Keratinocyte (primary cell): Measurements from ENCODE around the gene MYH7B. TPM values are rescaled to one million over a fixed set of nuclear protein-coding genes. Genes with fewer than 3 reads are reported as not detected.

Source experiments
- DNase-seq: peaks from one replicate; pipeline ENCODE4 v3.0.0-alpha.2; 2011; ENCODE audit warnings: low read depth, missing footprints, low spot score
- FAIRE-seq: peaks from 2 replicates; lab custom pipeline; 2011; peaks lifted over from hg19 to GRCh38; lab: Jason Lieb, UNC
- H2AFZ ChIP-seq: 2 replicates; pipeline ENCODE4 v1.6.0; 2012; ENCODE audit warnings: low read length, control low read depth, inconsistent platforms; ENCODE audit not compliant: control insufficient read depth
- H3K27ac ChIP-seq: 2 replicates; pipeline ENCODE4 v1.5.1; 2011; ENCODE audit warnings: low read length; ENCODE audit not compliant: control insufficient read depth, insufficient read depth
- H3K27me3 ChIP-seq: 3 replicates; pipeline ENCODE4 v1.6.0; 2011; ENCODE audit warnings: low read length; ENCODE audit not compliant: control insufficient read depth, insufficient read depth; ENCODE audit errors: extremely low read depth
- H3K36me3 ChIP-seq, 2 experiments: 2 replicates in 1 of 2; 3 replicates in 1 of 2; pipeline ENCODE4 v1.5.1; 2011; ENCODE audit warnings: low read length in 2 of 2, mild to moderate bottlenecking in 1 of 2; ENCODE audit not compliant: control insufficient read depth in 2 of 2, insufficient read depth in 2 of 2; ENCODE audit errors: extremely low read depth in 1 of 2
- H3K4me1 ChIP-seq: 3 replicates; pipeline ENCODE4 v1.5.1; 2011; ENCODE audit warnings: low read length; ENCODE audit not compliant: control insufficient read depth, insufficient read depth; ENCODE audit errors: extremely low read depth
- H3K4me2 ChIP-seq: 3 replicates; pipeline ENCODE4 v1.6.0; 2011; ENCODE audit warnings: low read depth, low read length; ENCODE audit not compliant: control insufficient read depth, insufficient read depth; ENCODE audit errors: extremely low read depth
- H3K4me3 ChIP-seq, 3 experiments: fragments of 200-600 bp in 1 of 3; sonication (generic) in 1 of 3; 2 replicates in 2 of 3; 3 replicates in 1 of 3; pipeline ENCODE4 v1.5.1; 2011 to 2016; ENCODE audit warnings: low read length in 3 of 3, mild to moderate bottlenecking in 3 of 3, control low read depth in 2 of 3, inconsistent platforms in 1 of 3, low read depth in 1 of 3, mixed read lengths in 1 of 3, mixed run types in 1 of 3, moderate library complexity in 1 of 3; ENCODE audit not compliant: control insufficient read depth in 2 of 3, insufficient read depth in 2 of 3; ENCODE audit errors: extremely low read depth in 1 of 3
- H3K79me2 ChIP-seq: 2 replicates; pipeline ENCODE4 v1.6.0; 2012; ENCODE audit warnings: low read length; ENCODE audit not compliant: control insufficient read depth, insufficient read depth
- H3K9ac ChIP-seq: 3 replicates; pipeline ENCODE4 v1.6.0; 2011; ENCODE audit warnings: low read length; ENCODE audit not compliant: control insufficient read depth, insufficient read depth; ENCODE audit errors: extremely low read depth
- H3K9me1 ChIP-seq: 3 replicates; pipeline ENCODE4 v1.6.0; 2011; ENCODE audit warnings: low read length; ENCODE audit not compliant: control insufficient read depth, insufficient read depth; ENCODE audit errors: extremely low read depth
- H3K9me3 ChIP-seq: 2 replicates; pipeline ENCODE4 v1.5.1; 2012; ENCODE audit warnings: low read depth, low read length; ENCODE audit not compliant: control insufficient read depth
- H4K20me1 ChIP-seq: 3 replicates; pipeline ENCODE4 v1.6.0; 2011; ENCODE audit warnings: low read length; ENCODE audit not compliant: control insufficient read depth, insufficient read depth; ENCODE audit errors: extremely low read depth
- CTCF ChIP-seq, 3 experiments: IDR thresholded peaks in 1 of 3; conservative IDR thresholded peaks in 1 of 3; optimal IDR thresholded peaks in 1 of 3; 2 replicates in 2 of 3; 3 replicates in 1 of 3; pipeline versions ENCODE3 to v1.5.1; 2011; ENCODE audit warnings: low read length in 3 of 3, mild to moderate bottlenecking in 3 of 3, moderate library complexity in 2 of 3, control low read depth in 1 of 3, inconsistent platforms in 1 of 3; ENCODE audit not compliant: insufficient read depth in 2 of 3; ENCODE audit errors: extremely low read depth in 1 of 3
- EZH2 ChIP-seq: IDR thresholded peaks from one replicate; pipeline ENCODE4 v1.6.1; 2012; ENCODE audit warnings: inconsistent platforms, mild to moderate bottlenecking, low read length, moderate library complexity
- dilution Hi-C: fragments of 300-500 bp; cut with MboI; formaldehyde crosslinking; loops from one replicate; pipeline ENCODE4 v1.7.0; 2020; ENCODE audit warnings: low sequenced_read_pairs; ENCODE audit not compliant: extremely low pct_ligation_motif_present
- polyA plus RNA-seq, 5 experiments: library from polyadenylated mRNA; depleted of rRNA in 3 of 5; stranded (reverse) in 3 of 5; stranded (forward) in 1 of 5; unstranded in 1 of 5; fragments of >200 nt; gene quantifications; 1 replicate in 1 of 5; 2 replicates in 3 of 5; 3 replicates in 1 of 5; pipeline versions ENCODE4 v1.2.1 to v1.2.3, GENCODE V29; 2011 to 2012; ENCODE audit warnings: missing spikeins in 2 of 5, low read depth in 1 of 5, low replicate concordance in 1 of 5

The MYH7B gene
- polyA plus RNA-seq, 1 donor (not counting 4 experiments of a cell fraction or from before 2014, with no cell fraction given): 0.01 TPM

GRCh38 chr20:34999782-35000181 lies 44.1 kb downstream of the MYH7B start:
- Histone ChIP-seq H3K79me2 (no peaks in the 10 kb centered on the region), H3K9me3 (no peaks in the 10 kb centered on the region), H2AFZ (no peak overlapping the region), H3K4me2 (no peak overlapping the region), H3K4me1 (no peaks in the 10 kb centered on the region), H4K20me1 (peaks cover 2% of the 10 kb centered on the region), H3K9ac (no peak overlapping the region), H3K27ac (no peak overlapping the region), H3K9me1 (no peaks in the 10 kb centered on the region), H3K4me3 (no peak overlapping the region), H3K27me3 (no peaks in the 10 kb centered on the region), H3K36me3 (peaks cover 30 to 46% of the 10 kb centered on the region in 2 experiments)
- no peak for DNase-seq
- FAIRE-seq: no peak
- TF ChIP-seq CTCF (optimal IDR thresholded peaks at IDR 0.05 in 1 of 3, IDR thresholded peaks at IDR 0.05 in 1 of 3, conservative IDR thresholded peaks at IDR 0.05 in 1 of 3; ENCODE audit: extremely low read depth in 1 of 3, insufficient read depth in 2 of 3, low read length in 3 of 3): no peak
- no peak for TF ChIP-seq EZH2
- dilution Hi-C loops: no loop called here

GRCh38 chr20:35000311-35000921 lies 44.7 kb downstream of the MYH7B start:
- Histone ChIP-seq H3K9me3 (no peaks in the 10 kb centered on the region), H3K4me3 (no peak overlapping the region), H3K4me1 (no peaks in the 10 kb centered on the region), H3K36me3 (peaks cover 36 to 47% of the 10 kb centered on the region in 2 experiments), H3K79me2 (no peaks in the 10 kb centered on the region), H3K27ac (no peak overlapping the region), H3K4me2 (no peak overlapping the region), H4K20me1 (peaks cover 3% of the 10 kb centered on the region), H3K27me3 (no peaks in the 10 kb centered on the region), H2AFZ (no peak overlapping the region), H3K9ac (no peak overlapping the region), H3K9me1 (no peaks in the 10 kb centered on the region)
- dilution Hi-C loops: no loop called here
- TF ChIP-seq EZH2 (no peak), CTCF (optimal IDR thresholded peaks at IDR 0.05 in 1 of 3, IDR thresholded peaks at IDR 0.05 in 1 of 3, conservative IDR thresholded peaks at IDR 0.05 in 1 of 3; ENCODE audit: extremely low read depth in 1 of 3, insufficient read depth in 2 of 3, low read length in 3 of 3) (no peak)
- no peak for DNase-seq
- FAIRE-seq: no peak
